GM23248 (cell line): ENCODE data around the gene PRLHR.

Source experiments
- EZH2 ChIP-seq: fragments of 200-600 bp; sonication (generic); IDR thresholded peaks from 2 replicates; pipeline ENCODE4 v1.6.1; 2018; ENCODE audit warnings: antibody characterized with exemption, mild to moderate bottlenecking; ENCODE audit not compliant: insufficient read depth, poor library complexity, severe bottlenecking
- EZH2phosphoT487 ChIP-seq: fragments of 200-600 bp; sonication (generic); IDR thresholded peaks from 2 replicates; pipeline ENCODE4 v1.6.1; 2018; ENCODE audit warnings: antibody characterized with exemption, moderate library complexity, mild to moderate bottlenecking, low read depth; ENCODE audit not compliant: insufficient read depth

DNA sequence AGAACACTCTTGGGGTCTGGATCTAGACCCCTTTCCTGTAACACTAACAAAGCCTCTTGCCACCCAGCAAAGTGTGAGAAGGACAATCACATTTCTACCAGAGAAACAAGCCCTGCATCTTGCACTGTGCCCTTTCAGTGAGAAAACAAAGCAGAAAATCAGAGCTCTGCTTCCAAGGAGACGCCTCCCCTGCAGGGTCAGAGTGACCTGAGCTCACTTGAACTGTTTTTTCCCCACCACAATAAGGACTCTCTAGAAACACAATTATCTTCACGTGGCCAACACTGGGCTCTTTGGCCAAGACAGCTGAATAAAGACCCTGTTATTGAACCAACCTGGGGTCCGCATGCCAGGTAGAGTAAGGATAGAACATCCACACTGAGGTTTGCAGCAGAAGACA is 30.1 kb upstream of the PRLHR start:
- TF ChIP-seq EZH2 (no peak), EZH2phosphoT487 (no peak)
